SU-DHL-6 (cell line): ENCODE measurements around the gene MIPEP.

Experiments
- H2AFZ ChIP-seq: fragments of 200-600 bp; sonication (generic); 2 replicates; pipeline ENCODE4 v1.6.1; 2014; ENCODE audit warnings: low read depth, mild to moderate bottlenecking, moderate library complexity, mixed read lengths, antibody characterized with exemption, low read length; ENCODE audit not compliant: severe bottlenecking
- H3F3A ChIP-seq: fragments of 200-600 bp; shearing (Covaris generic); 2 replicates; pipeline ENCODE4 v1.6.0; 2016; ENCODE audit warnings: antibody characterized with exemption, mild to moderate bottlenecking; ENCODE audit not compliant: insufficient read depth
- H3K27ac ChIP-seq: fragments of 200-600 bp; sonication (generic); 2 replicates; pipeline ENCODE4 v1.5.1; 2016; ENCODE audit warnings: low read depth, mild to moderate bottlenecking, low read length, moderate library complexity, mixed read lengths
- H3K27me3 ChIP-seq: fragments of 200-600 bp; sonication (generic), shearing (Covaris generic); 2 replicates; pipeline ENCODE4 v1.6.0; 2014; ENCODE audit warnings: mild to moderate bottlenecking, low read length
- H3K36me3 ChIP-seq: fragments of 200-600 bp; sonication (generic); 2 replicates; pipeline ENCODE4 v1.6.1; 2014; ENCODE audit warnings: mild to moderate bottlenecking, low read length, mixed read lengths
- H3K4me2 ChIP-seq: fragments of 300-600, 200-600 bp; shearing (Covaris generic), sonication (generic); 2 replicates; pipeline ENCODE4 v1.6.0; 2014; ENCODE audit warnings: low read length, low read depth, mild to moderate bottlenecking; ENCODE audit not compliant: poor library complexity, severe bottlenecking
- H3K4me3 ChIP-seq: fragments of 200-600 bp; sonication (generic); 2 replicates; pipeline ENCODE4 v1.5.1; 2014; ENCODE audit warnings: antibody characterized with exemption, low read length, mild to moderate bottlenecking, mixed read lengths; ENCODE audit not compliant: insufficient read depth, poor library complexity, severe bottlenecking
- H3K79me2 ChIP-seq: fragments of 200-600 bp; sonication (generic); 2 replicates; pipeline ENCODE4 v1.6.1; 2014; ENCODE audit warnings: mild to moderate bottlenecking, low read length, moderate library complexity; ENCODE audit not compliant: insufficient read depth
- H3K9ac ChIP-seq: fragments of 200-600 bp; sonication (generic); 2 replicates; pipeline ENCODE4 v1.7.0; 2014; ENCODE audit warnings: mild to moderate bottlenecking, low read length
- H3K9me2 ChIP-seq: fragments of 200-600 bp; sonication (generic); replicated peaks from 2 replicates; pipeline ENCODE4 v1.6.1; 2014; ENCODE audit warnings: low read length; ENCODE audit not compliant: insufficient read depth
- H3K9me3 ChIP-seq: fragments of 200-600 bp; sonication (generic); 2 replicates; pipeline ENCODE4 v1.6.1; 2014; ENCODE audit warnings: low read length, mixed read lengths; ENCODE audit not compliant: insufficient read depth
- H4K20me1 ChIP-seq: fragments of 200-600 bp; sonication (generic); 2 replicates; pipeline ENCODE4 v1.6.1; 2014; ENCODE audit warnings: low read depth, mild to moderate bottlenecking, antibody characterized with exemption, low read length, moderate library complexity, mixed read lengths
- CTCF ChIP-seq: fragments of 200-600 bp; sonication (generic); IDR thresholded peaks from one replicate; pipeline ENCODE4 v1.5.1; 2017; ENCODE audit warnings: antibody characterized with exemption, mild to moderate bottlenecking, low read length, moderate library complexity; ENCODE audit not compliant: insufficient read depth, poor library complexity, severe bottlenecking
- EZH2phosphoT487 ChIP-seq: fragments of 200-600 bp; sonication (generic), shearing (Covaris generic); conservative IDR thresholded peaks from 2 replicates; pipeline ENCODE4 v1.6.1; 2018; ENCODE audit warnings: mild to moderate bottlenecking, antibody characterized with exemption, low read length, moderate library complexity, mixed read lengths

MIPEP gene

GRCh38 chr13:23909606-23910005, 20.4 kb upstream of the MIPEP start:
- Histone ChIP-seq H3K79me2 (no peaks in the 10 kb centered on the region), H4K20me1 (no peaks in the 10 kb centered on the region), H3K36me3 (no peaks in the 10 kb centered on the region), H3F3A (no peaks in the 10 kb centered on the region), H3K4me3 (no peak overlapping the region), H3K4me2 (no peak overlapping the region), H2AFZ (no peak overlapping the region), H3K9me3 (no peaks in the 10 kb centered on the region), H3K27ac (no peak overlapping the region), H3K27me3 (no peaks in the 10 kb centered on the region), H3K9me2 (no peaks in the 10 kb centered on the region), H3K9ac (no peak overlapping the region)
- no peak for TF ChIP-seq CTCF
- no peak for TF ChIP-seq EZH2phosphoT487

GRCh38 chr13:23905766-23906165, 16.6 kb upstream of the MIPEP start:
- Histone ChIP-seq H3K9me2 (no peaks in the 10 kb centered on the region), H3K9ac (no peak overlapping the region), H3K27ac (no peak overlapping the region), H3F3A (no peaks in the 10 kb centered on the region), H4K20me1 (no peaks in the 10 kb centered on the region), H3K79me2 (no peaks in the 10 kb centered on the region), H3K9me3 (no peaks in the 10 kb centered on the region), H2AFZ (no peak overlapping the region), H3K27me3 (no peaks in the 10 kb centered on the region), H3K4me3 (no peak overlapping the region), H3K36me3 (no peaks in the 10 kb centered on the region), H3K4me2 (no peak overlapping the region)
- no peak for TF ChIP-seq EZH2phosphoT487
- TF ChIP-seq CTCF: no peak

- Histone ChIP-seq H3K9me2 (no peaks in the 10 kb centered on the region), H3K4me2 (no peak overlapping the region), H3K4me3 (no peak overlapping the region), H3K36me3 (no peaks in the 10 kb centered on the region), H3K27me3 (no peaks in the 10 kb centered on the region), H2AFZ (no peak overlapping the region), H3K79me2 (no peaks in the 10 kb centered on the region), H4K20me1 (no peaks in the 10 kb centered on the region), H3K9ac (no peak overlapping the region), H3K27ac (no peak overlapping the region), H3F3A (no peaks in the 10 kb centered on the region), H3K9me3 (no peaks in the 10 kb centered on the region)
- no peak for TF ChIP-seq CTCF
- no peak for TF ChIP-seq EZH2phosphoT487
These were observed 14.7 kb upstream of the MIPEP start for GRCh38 chr13:23903906-23904280.
